Measurements from ENCODE around the gene NPC1L1. TPM values are rescaled to one million over a fixed set of nuclear protein-coding genes. Genes with fewer than 3 reads are reported as not detected.
A peak's percentile ranks its signal among the peaks of the same experiment; 100 is the strongest.

NPC1L1 gene
- total RNA-seq = under 1 TPM in 1 of 2 donors, not detected in 1; 0.32 TPM

- Mint-ChIP-seq H3K4me1 (no peaks in the 10 kb centered on the region), H3K4me3 (no peak within 1 kb of the TSS), H3K27ac (no peak within 1 kb of the TSS), H3K36me3 (ENCODE audit: low read depth) (no peaks in the 10 kb centered on the region), H3K27me3 (peaks cover 3% of the 10 kb centered on the region), H3K9me3 (no peaks in the 10 kb centered on the region)
- ATAC-seq (replicated peaks) = no peak
Measured at GRCh38 chr7:44541028-44541869, at the start of gene NPC1L1. Gene NPC1L1, minus strand, starts transcription at chr7:44541330. Its CDS starts 71 bp downstream, at chr7:44541259.

- H3K27ac Mint-ChIP-seq = no peak overlapping the region
- H3K27me3 Mint-ChIP-seq = no peaks in the 10 kb centered on the region
- no peak overlapping the region for H3K4me3 Mint-ChIP-seq
- ATAC-seq (replicated peaks) = no peak
- H3K4me1 Mint-ChIP-seq = no peaks in the 10 kb centered on the region
- H3K36me3 Mint-ChIP-seq (ENCODE audit: low read depth) = no peaks in the 10 kb centered on the region
- H3K9me3 Mint-ChIP-seq = no peaks in the 10 kb centered on the region
Measured at GRCh38 chr7:44590910-44591309, 49.8 kb upstream of the NPC1L1 start.

- H3K4me1 Mint-ChIP-seq = no peaks in the 10 kb centered on the region
- no peaks in the 10 kb centered on the region for H3K9me3 Mint-ChIP-seq
Measured at GRCh38 chr7:44587843-44588711, 46.9 kb upstream of the NPC1L1 start.

GRCh38 chr7:44583146-44583865, 42.2 kb upstream of the NPC1L1 start:
- H3K27me3 Mint-ChIP-seq = no peaks in the 10 kb centered on the region
- peaks cover 42% of the 10 kb centered on the region for H3K36me3 Mint-ChIP-seq (ENCODE audit: low read depth)
- peaks cover 11% of the 10 kb centered on the region for H3K4me1 Mint-ChIP-seq
- no peaks in the 10 kb centered on the region for H3K9me3 Mint-ChIP-seq
- peak overlapping the region; percentile 97 for H3K27ac Mint-ChIP-seq
- ATAC-seq (replicated peaks) = no peak
- peak overlapping the region; percentile 94 for H3K4me3 Mint-ChIP-seq

More at GRCh38 chr7:44587843-44588711, 46.9 kb upstream of the NPC1L1 start:
- peak; percentile 85 for ATAC-seq (replicated peaks)
- H3K27ac Mint-ChIP-seq = peak overlapping the region; percentile 64
- no peaks in the 10 kb centered on the region for H3K27me3 Mint-ChIP-seq
- H3K4me3 Mint-ChIP-seq = no peak overlapping the region
- H3K36me3 Mint-ChIP-seq (ENCODE audit: low read depth) = no peaks in the 10 kb centered on the region

GRCh38 chr7:44581879-44582603, 40.9 kb upstream of the NPC1L1 start, which contains the start of gene TMED4:
Gene TMED4, minus strand, starts transcription at chr7:44582231. Its CDS starts 25 bp downstream, at chr7:44582206.
- Mint-ChIP-seq H3K27me3 (no peaks in the 10 kb centered on the region), H3K4me1 (peaks cover 11% of the 10 kb centered on the region), H3K9me3 (no peaks in the 10 kb centered on the region), H3K4me3 (peak within 1 kb of the TSS; percentile 94), H3K36me3 (ENCODE audit: low read depth) (peaks cover 50% of the 10 kb centered on the region), H3K27ac (peak within 1 kb of the TSS; percentile 97)
- peak; percentile 94 for ATAC-seq (replicated peaks)

GRCh38 chr7:44580945-44581878, 40.1 kb upstream of the NPC1L1 start:
- H3K36me3 Mint-ChIP-seq (ENCODE audit: low read depth) = peaks cover 59% of the 10 kb centered on the region
- no peaks in the 10 kb centered on the region for H3K9me3 Mint-ChIP-seq
- peak overlapping the region; percentile 94 for H3K4me3 Mint-ChIP-seq
- H3K27me3 Mint-ChIP-seq = no peaks in the 10 kb centered on the region
- H3K4me1 Mint-ChIP-seq = peaks cover 12% of the 10 kb centered on the region
- peak; percentile 45 for ATAC-seq (replicated peaks)
- H3K27ac Mint-ChIP-seq = peak overlapping the region; percentile 97

GRCh38 chr7:44576228-44576627, 35.1 kb upstream of the NPC1L1 start:
- no peak for ATAC-seq (replicated peaks)
- Mint-ChIP-seq H3K36me3 (ENCODE audit: low read depth) (peaks cover 95% of the 10 kb centered on the region), H3K9me3 (no peaks in the 10 kb centered on the region), H3K4me3 (peak overlapping the region; percentile 16), H3K27ac (peak overlapping the region; percentile 58), H3K4me1 (peaks cover 31% of the 10 kb centered on the region), H3K27me3 (no peaks in the 10 kb centered on the region)

DNA sequence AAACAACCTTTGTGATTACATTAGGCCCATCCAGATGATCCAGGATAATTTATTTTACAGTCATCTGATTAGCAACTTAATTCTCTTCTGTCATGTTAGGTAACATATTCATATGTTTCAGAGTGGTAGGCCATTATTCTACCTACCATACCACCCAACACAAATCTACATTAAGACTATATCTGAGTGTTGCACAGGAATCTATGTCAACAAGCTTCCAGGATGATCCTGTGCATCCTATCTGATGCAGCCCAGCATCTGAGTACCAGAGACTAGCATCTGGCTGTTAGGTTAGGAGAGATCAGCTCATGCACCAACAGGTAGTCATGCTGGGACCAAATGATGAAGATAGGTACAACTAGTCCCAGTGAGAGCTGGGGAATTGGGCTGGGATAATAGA, 33.9 kb upstream of the NPC1L1 start:
- no peaks in the 10 kb centered on the region for H3K27me3 Mint-ChIP-seq
- H3K4me3 Mint-ChIP-seq = peak overlapping the region; percentile 100
- peak overlapping the region; percentile 100 for H3K27ac Mint-ChIP-seq
- H3K36me3 Mint-ChIP-seq (ENCODE audit: low read depth) = peaks cover 95% of the 10 kb centered on the region
- H3K9me3 Mint-ChIP-seq = no peaks in the 10 kb centered on the region
- H3K4me1 Mint-ChIP-seq = peaks cover 24% of the 10 kb centered on the region
- no peak for ATAC-seq (replicated peaks)

DNA sequence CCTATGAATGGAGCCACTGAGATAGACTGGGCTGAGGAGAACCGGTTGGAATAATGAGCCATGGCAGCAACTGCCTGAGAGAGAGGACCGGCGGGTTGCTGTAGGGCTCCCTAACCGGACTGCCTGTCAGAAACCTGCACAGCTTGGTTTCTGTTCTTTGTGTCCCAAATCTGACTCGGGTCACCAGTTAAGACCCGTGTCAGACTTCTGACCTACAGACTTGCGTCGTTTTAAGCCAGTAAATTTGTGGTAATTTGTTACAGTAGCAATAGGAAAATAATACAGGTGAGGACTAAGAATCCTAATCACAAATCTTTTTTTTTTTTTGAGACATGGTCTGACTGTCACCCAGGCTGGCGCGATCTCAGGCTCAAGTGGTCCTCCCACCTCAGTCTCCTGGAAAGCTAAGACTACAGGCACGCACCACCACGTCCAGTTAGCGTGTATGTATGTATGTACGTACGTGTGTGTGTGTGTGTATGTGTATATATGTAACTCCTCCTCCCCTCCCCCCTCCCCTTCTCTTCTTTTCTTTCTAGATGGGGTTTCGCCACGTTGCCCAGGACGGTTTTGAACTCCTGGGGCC, 33.2 kb upstream of the NPC1L1 start:
- H3K9me3 Mint-ChIP-seq = no peaks in the 10 kb centered on the region
- peak overlapping the region; percentile 100 for H3K27ac Mint-ChIP-seq
- peak overlapping the region; percentile 100 for H3K4me3 Mint-ChIP-seq
- H3K4me1 Mint-ChIP-seq = peaks cover 20% of the 10 kb centered on the region
- ATAC-seq (replicated peaks) = no peak
- peaks cover 95% of the 10 kb centered on the region for H3K36me3 Mint-ChIP-seq (ENCODE audit: low read depth)
- H3K27me3 Mint-ChIP-seq = no peaks in the 10 kb centered on the region

GRCh38 chr7:44573464-44574286, 32.5 kb upstream of the NPC1L1 start, which contains the start of gene DDX56:
Gene DDX56, minus strand, starts transcription at chr7:44573908. Its CDS starts 13 bp downstream, at chr7:44573895.
- H3K27me3 Mint-ChIP-seq = no peaks in the 10 kb centered on the region
- ATAC-seq (replicated peaks) = peak; percentile 98
- peak within 1 kb of the TSS; percentile 100 for H3K27ac Mint-ChIP-seq
- no peaks in the 10 kb centered on the region for H3K9me3 Mint-ChIP-seq
- peaks cover 95% of the 10 kb centered on the region for H3K36me3 Mint-ChIP-seq (ENCODE audit: low read depth)
- H3K4me1 Mint-ChIP-seq = peaks cover 20% of the 10 kb centered on the region
- peak within 1 kb of the TSS; percentile 100 for H3K4me3 Mint-ChIP-seq

GRCh38 chr7:44572771-44573170, 31.6 kb upstream of the NPC1L1 start:
- H3K27ac Mint-ChIP-seq = peak overlapping the region; percentile 100
- H3K36me3 Mint-ChIP-seq (ENCODE audit: low read depth) = peaks cover 96% of the 10 kb centered on the region
- no peaks in the 10 kb centered on the region for H3K9me3 Mint-ChIP-seq
- H3K4me3 Mint-ChIP-seq = peak overlapping the region; percentile 100
- H3K27me3 Mint-ChIP-seq = no peaks in the 10 kb centered on the region
- peaks cover 20% of the 10 kb centered on the region for H3K4me1 Mint-ChIP-seq
- no peak for ATAC-seq (replicated peaks)

- Mint-ChIP-seq H3K36me3 (ENCODE audit: low read depth) (peaks cover 96% of the 10 kb centered on the region), H3K9me3 (no peaks in the 10 kb centered on the region), H3K4me3 (no peak overlapping the region), H3K27me3 (no peaks in the 10 kb centered on the region), H3K4me1 (peaks cover 18% of the 10 kb centered on the region), H3K27ac (no peak overlapping the region)
- ATAC-seq (replicated peaks) = no peak
Measured at GRCh38 chr7:44569959-44570358, 28.8 kb upstream of the NPC1L1 start.

Measured in activated T-helper 17 cell treated with anti-CD3 and anti-CD28 coated beads, Interleukin-2, amount 50 U/mL, for 72 hours (primary cell).